GM06990 (cell line): ENCODE results near the gene MARCHF6.
"Not testable (repeated sequence)": the region's sequence is repeated elsewhere in the genome, so short reads cannot be mapped to it uniquely, and the experiment has no call there.

ENCODE experiments used
- DNase-seq: peaks from one replicate; pipeline ENCODE4 v3.0.0-alpha.2; 2011; ENCODE audit not compliant: insufficient read length; ENCODE audit errors: extremely low read depth
- H3K27me3 ChIP-seq: replicated peaks from 2 replicates; pipeline ENCODE4 v1.6.0; 2011; ENCODE audit warnings: low read length; ENCODE audit not compliant: control insufficient read depth, insufficient read depth
- H3K36me3 ChIP-seq: 2 replicates; pipeline ENCODE4 v1.5.1; 2011; ENCODE audit warnings: low read length; ENCODE audit not compliant: control insufficient read depth, insufficient read depth
- H3K4me3 ChIP-seq: replicated peaks from 2 replicates; pipeline ENCODE4 v1.5.1; 2011; ENCODE audit warnings: low read depth, mild to moderate bottlenecking, control low read depth, low read length
- TF ChIP-seq, protein P1 (sequence below): IDR thresholded peaks from 2 replicates; pipeline ENCODE4 v1.5.1; 2011; ENCODE audit warnings: low read length, control low read depth, mild to moderate bottlenecking, inconsistent platforms; ENCODE audit not compliant: insufficient read depth, poor library complexity, severe bottlenecking

MARCHF6 gene

GRCh38 chr5:10367579-10367978, 14.1 kb downstream of the MARCHF6 start:
- H3K27me3 ChIP-seq = no peaks in the 10 kb centered on the region
- H3K4me3 ChIP-seq = no peak overlapping the region
- no peak for DNase-seq
- TF ChIP-seq, protein P1, sequence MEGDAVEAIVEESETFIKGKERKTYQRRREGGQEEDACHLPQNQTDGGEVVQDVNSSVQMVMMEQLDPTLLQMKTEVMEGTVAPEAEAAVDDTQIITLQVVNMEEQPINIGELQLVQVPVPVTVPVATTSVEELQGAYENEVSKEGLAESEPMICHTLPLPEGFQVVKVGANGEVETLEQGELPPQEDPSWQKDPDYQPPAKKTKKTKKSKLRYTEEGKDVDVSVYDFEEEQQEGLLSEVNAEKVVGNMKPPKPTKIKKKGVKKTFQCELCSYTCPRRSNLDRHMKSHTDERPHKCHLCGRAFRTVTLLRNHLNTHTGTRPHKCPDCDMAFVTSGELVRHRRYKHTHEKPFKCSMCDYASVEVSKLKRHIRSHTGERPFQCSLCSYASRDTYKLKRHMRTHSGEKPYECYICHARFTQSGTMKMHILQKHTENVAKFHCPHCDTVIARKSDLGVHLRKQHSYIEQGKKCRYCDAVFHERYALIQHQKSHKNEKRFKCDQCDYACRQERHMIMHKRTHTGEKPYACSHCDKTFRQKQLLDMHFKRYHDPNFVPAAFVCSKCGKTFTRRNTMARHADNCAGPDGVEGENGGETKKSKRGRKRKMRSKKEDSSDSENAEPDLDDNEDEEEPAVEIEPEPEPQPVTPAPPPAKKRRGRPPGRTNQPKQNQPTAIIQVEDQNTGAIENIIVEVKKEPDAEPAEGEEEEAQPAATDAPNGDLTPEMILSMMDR = no peak
- H3K36me3 ChIP-seq = no peaks in the 10 kb centered on the region

DNA sequence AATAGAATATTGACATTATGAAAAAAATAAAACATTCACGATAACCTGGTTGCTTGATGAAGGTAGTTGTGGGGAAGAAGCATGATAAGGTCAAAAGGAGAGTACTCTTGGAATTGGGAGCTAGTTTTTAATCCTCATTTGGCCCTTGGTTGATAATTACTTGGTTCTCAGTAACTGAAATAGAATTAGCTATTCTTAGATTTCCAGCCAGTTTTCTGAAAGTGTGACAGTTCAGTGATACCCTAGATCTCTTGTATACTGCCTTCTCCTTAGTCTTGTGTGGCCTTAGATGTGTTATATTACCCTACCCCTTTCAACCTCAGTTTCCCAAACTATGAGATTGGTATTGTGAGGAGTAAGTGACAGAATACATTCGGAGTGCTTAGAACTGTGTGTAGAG, 17.4 kb downstream of the MARCHF6 start:
- TF ChIP-seq, protein P1 = no peak
- Histone ChIP-seq H3K4me3 (no peak overlapping the region), H3K27me3 (no peaks in the 10 kb centered on the region), H3K36me3 (no peaks in the 10 kb centered on the region; the same call in 1 of the 2 replicates)
- DNase-seq = no peak

DNA sequence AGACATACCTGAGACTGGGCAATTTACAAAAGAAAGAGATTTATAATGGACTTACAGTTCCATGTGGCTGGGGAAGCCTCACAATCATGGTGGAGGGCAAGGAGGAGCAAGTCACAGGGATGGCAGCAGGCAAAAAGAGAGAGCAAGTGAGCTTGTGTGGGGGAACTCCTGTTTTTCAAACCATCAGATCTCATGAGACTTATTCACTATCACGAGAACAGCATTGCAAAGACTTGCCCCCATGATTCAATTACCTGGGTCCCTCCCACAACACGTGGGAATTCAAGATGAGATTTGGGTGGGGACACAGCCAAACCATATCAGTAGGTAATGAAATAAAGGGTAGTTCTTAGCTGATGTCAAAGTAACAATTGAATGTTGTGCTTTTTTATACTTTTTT, 17.9 kb downstream of the MARCHF6 start:
- not testable (repeated sequence) for DNase-seq, H3K4me3 ChIP-seq, H3K36me3 ChIP-seq, H3K27me3 ChIP-seq

- TF ChIP-seq, protein P1 = no peak
- no peak for DNase-seq
- no peaks in the 10 kb centered on the region for H3K27me3 ChIP-seq
- no peak overlapping the region for H3K4me3 ChIP-seq
- H3K36me3 ChIP-seq = peaks cover 3% of the 10 kb centered on the region
These were observed 19.5 kb downstream of the MARCHF6 start for GRCh38 chr5:10372726-10373709.

DNA sequence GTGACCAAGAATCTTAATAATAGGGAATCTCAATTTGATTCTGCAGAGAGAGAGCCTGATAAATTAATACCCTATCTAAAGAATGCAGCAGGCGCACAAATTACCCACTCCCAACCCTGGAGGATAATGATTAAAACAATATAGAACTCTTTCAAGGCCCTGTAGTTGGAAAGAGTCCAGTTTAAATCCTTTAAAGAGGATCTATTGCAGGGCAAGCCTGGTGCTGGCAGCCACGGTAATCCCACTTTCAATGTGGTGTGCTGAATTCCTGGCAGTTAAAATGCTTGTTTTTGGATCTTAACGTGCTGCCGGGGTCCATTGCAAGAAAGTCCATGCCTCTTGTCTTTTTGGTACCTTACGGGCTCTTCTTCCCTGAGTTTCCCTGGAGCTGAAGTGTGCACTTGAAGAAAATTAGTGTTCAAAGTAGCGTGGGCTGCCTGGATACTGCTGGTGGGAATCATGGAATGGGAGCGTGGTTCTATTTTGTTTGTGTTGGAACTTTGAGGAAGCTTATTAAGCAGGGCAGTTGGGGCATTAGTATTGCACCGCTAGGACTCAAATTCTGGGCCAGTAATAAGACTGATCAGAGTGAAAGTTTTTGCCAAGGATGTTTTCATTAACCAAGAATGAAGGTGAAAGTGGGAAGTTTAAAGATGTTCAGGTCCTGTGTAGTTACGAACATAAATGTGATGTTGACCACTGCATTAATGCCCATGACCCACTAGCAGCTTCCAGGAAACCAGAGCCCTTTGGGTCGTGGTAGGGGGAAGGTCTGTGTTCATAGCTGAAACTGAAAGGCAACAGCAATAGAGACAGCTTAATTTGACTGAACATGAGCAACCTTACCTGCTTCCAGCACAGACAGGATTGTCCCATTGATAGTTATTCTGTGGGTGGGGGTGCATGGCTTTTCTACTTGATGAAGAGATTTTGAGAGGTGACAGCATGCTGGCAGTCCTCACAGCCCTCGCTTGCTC, 20.8 kb downstream of the MARCHF6 start:
- TF ChIP-seq, protein P1 = no peak
- no peaks in the 10 kb centered on the region for H3K27me3 ChIP-seq
- peaks cover 3% of the 10 kb centered on the region for H3K36me3 ChIP-seq
- no peak overlapping the region for H3K4me3 ChIP-seq
- DNase-seq = no peak

DNA sequence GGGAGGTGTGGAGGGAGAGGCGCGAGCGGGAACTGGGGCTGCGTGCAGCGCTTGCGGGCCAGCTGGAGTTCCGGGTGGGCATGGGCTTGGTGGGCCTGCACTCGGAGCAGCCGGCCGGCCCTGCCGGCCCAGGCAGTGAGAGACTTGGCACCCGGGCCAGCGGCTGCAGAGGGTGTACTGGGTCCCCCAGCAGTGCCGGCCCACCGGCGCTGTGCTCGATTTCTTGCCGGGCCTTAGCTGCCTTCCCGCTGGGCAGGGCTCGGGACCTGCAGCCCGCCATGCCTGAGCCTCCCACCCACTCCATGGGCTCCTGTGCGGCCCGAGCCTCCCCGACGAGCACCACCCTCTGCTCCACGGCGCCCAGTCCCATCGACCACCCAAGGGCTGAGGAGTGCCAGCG, 21.7 kb downstream of the MARCHF6 start:
- not testable (repeated sequence) for H3K36me3 ChIP-seq, DNase-seq

More for the DNA sequence above, 21.7 kb downstream of the MARCHF6 start:
- H3K4me3 ChIP-seq, H3K27me3 ChIP-seq: not testable (repeated sequence)
